GM23248 (cell line): ENCODE data around the gene RIT2.

Experiments used
- EZH2 ChIP-seq: fragments of 200-600 bp; sonication (generic); IDR thresholded peaks from 2 replicates; pipeline ENCODE4 v1.6.1; 2018; ENCODE audit warnings: antibody characterized with exemption, mild to moderate bottlenecking; ENCODE audit not compliant: insufficient read depth, poor library complexity, severe bottlenecking
- EZH2phosphoT487 ChIP-seq: fragments of 200-600 bp; sonication (generic); IDR thresholded peaks from 2 replicates; pipeline ENCODE4 v1.6.1; 2018; ENCODE audit warnings: antibody characterized with exemption, moderate library complexity, mild to moderate bottlenecking, low read depth; ENCODE audit not compliant: insufficient read depth

DNA sequence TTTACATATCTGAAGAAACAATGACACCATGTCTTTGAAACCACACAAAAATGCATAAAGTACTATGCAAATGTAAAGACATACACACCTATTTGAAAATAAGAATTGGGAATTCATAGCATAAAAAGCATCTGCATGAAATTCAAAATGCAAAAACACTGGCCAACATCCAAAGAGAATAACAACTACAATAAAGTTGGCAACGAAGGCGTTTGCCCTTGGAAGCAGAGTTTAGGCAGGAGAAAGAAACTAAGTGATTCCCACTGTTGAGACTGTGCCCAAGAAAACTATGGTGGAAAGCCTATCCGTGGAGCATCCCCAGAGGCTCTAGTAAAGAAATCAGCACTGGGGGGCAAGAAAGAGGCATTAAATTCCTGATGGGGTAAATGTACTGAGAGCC, 292.8 kb downstream of the RIT2 start:
- TF ChIP-seq EZH2 = no peak
- no peak for TF ChIP-seq EZH2phosphoT487
